A673 (cell line): ENCODE results near the gene EIF4E2. TPM values are rescaled to one million over a fixed set of nuclear protein-coding genes. Genes with fewer than 3 reads are reported as not detected.

ENCODE experiments used
- BruUV-seq: library from RNA; stranded (reverse); fragments of 400-500 nt; replicated peaks from 2 replicates; lab custom pipeline; 2021; lab: Mats Ljungman, UMichigan
- CTCF ChIA-PET: fragments of 300-600 bp; sonication (Branson Sonifier 250); formaldehyde crosslinking; loops from one replicate; lab custom pipeline; 2022; ENCODE audit warnings: antibody characterized with exemption; lab: Charles Lee
- POLR2A ChIA-PET: fragments of 300-600 bp; sonication (Branson Sonifier 250); formaldehyde crosslinking; loops from one replicate; lab custom pipeline; 2022; ENCODE audit warnings: antibody characterized with exemption; ENCODE audit not compliant: low non-redundant PET; lab: Charles Lee
- DNase-seq: peaks from one replicate; pipeline ENCODE4 v3.0.0-alpha.2; 2015; ENCODE audit warnings: low spot score
- H3K27ac ChIP-seq: fragments of 200-600 bp; sonication (generic); 2 replicates; pipeline ENCODE4 v1.5.1; 2016; ENCODE audit warnings: mixed run types, low read depth, mild to moderate bottlenecking, mixed read lengths, antibody characterized with exemption, low read length; ENCODE audit not compliant: poor library complexity, severe bottlenecking
- H3K27me3 ChIP-seq: fragments of 200-600 bp; sonication (generic); replicated peaks from 2 replicates; pipeline ENCODE4 v1.6.1; 2017; ENCODE audit warnings: mixed run types, low read depth, mild to moderate bottlenecking, mixed read lengths, antibody characterized with exemption, low read length; ENCODE audit not compliant: insufficient read depth, poor library complexity
- H3K36me3 ChIP-seq: fragments of 200-600 bp; sonication (generic); 2 replicates; pipeline ENCODE4 v1.6.1; 2016; ENCODE audit warnings: mixed run types, mild to moderate bottlenecking, mixed read lengths, antibody characterized with exemption, low read length; ENCODE audit not compliant: insufficient read depth, poor library complexity, severe bottlenecking
- H3K4me1 ChIP-seq: fragments of 200-600 bp; sonication (generic); 2 replicates; pipeline ENCODE4 v1.6.1; 2017; ENCODE audit warnings: mixed run types, mild to moderate bottlenecking, mixed read lengths, antibody characterized with exemption, low read length; ENCODE audit not compliant: insufficient read depth, poor library complexity, severe bottlenecking
- H3K4me3 ChIP-seq: fragments of 200-600 bp; sonication (generic); 2 replicates; pipeline ENCODE4 v1.5.1; 2016; ENCODE audit warnings: low read depth, mixed run types, mild to moderate bottlenecking, mixed read lengths, low read length; ENCODE audit not compliant: poor library complexity, severe bottlenecking
- H3K9me3 ChIP-seq: fragments of 200-600 bp; sonication (generic); 2 replicates; pipeline ENCODE4 v1.6.1; 2016; ENCODE audit warnings: mixed run types, low read depth, mild to moderate bottlenecking, mixed read lengths, antibody characterized with exemption, low read length; ENCODE audit not compliant: poor library complexity, severe bottlenecking
- CTCF ChIP-seq: fragments of 300-800, 200-600 bp; sonication (generic); conservative IDR thresholded peaks from 2 replicates; pipeline ENCODE4 v1.5.1; 2017; ENCODE audit warnings: low read depth, mild to moderate bottlenecking, antibody characterized with exemption, low read length, moderate library complexity, mixed read lengths
- EZH2 ChIP-seq: fragments of 200-600 bp; sonication (generic); IDR thresholded peaks from 2 replicates; pipeline ENCODE4 v1.6.1; 2017; ENCODE audit warnings: borderline replicate concordance, low read depth, mild to moderate bottlenecking, mixed read lengths, antibody characterized with exemption, low read length; ENCODE audit not compliant: poor library complexity, severe bottlenecking
- intact Hi-C: fragments of 100-400 bp; cut with micrococcal nuclease; formaldehyde crosslinking; loops from one replicate; pipeline ENCODE4 v1.10.0; 2022; ENCODE audit not compliant: unreplicated experiment
- total RNA-seq: library from RNA; stranded (reverse); gene quantifications from 2 replicates; pipeline ENCODE4 v1.2.3, GENCODE V29; 2021

EIF4E2 gene
- total RNA-seq, 1 experiment from 2014 or later: 60.8 TPM

- no peak for DNase-seq
- Histone ChIP-seq H3K4me3 (no peak overlapping the region), H3K27ac (no peak overlapping the region), H3K9me3 (no peaks in the 10 kb centered on the region), H3K4me1 (no peaks in the 10 kb centered on the region), H3K36me3 (no peaks in the 10 kb centered on the region), H3K27me3 (peaks cover 23% of the 10 kb centered on the region)
- intact Hi-C loops: no loop called here
- ChIA-PET POLR2A (no interaction called here), CTCF (interaction anchor here (0.6 kb wide), 1 partner anchor 733 kb away, joined by 3 read pairs; no protein-coding TSS in a partner anchor)
- TF ChIP-seq EZH2: no peak
- TF ChIP-seq CTCF: no peak
- BruUV-seq: no TSS peak
Observed at GRCh38 chr2:232527905-232528470, 22.5 kb upstream of the EIF4E2 start.

GRCh38 chr2:232528746-232529460, 21.6 kb upstream of the EIF4E2 start:
- H3K36me3 ChIP-seq: no peaks in the 10 kb centered on the region
- H3K4me3 ChIP-seq: no peak overlapping the region
- intact Hi-C loops: no loop called here
- POLR2A ChIA-PET: no interaction called here
- H3K27me3 ChIP-seq: peaks cover 14% of the 10 kb centered on the region
- DNase-seq: no peak
- no TSS peak for BruUV-seq
- CTCF ChIA-PET: no interaction called here
- H3K27ac ChIP-seq: no peak overlapping the region
- no peak for TF ChIP-seq CTCF
- TF ChIP-seq EZH2: no peak
- H3K9me3 ChIP-seq: no peaks in the 10 kb centered on the region
- no peaks in the 10 kb centered on the region for H3K4me1 ChIP-seq

GRCh38 chr2:232529806-232530547, 20.5 kb upstream of the EIF4E2 start:
- CTCF ChIA-PET: no interaction called here
- Histone ChIP-seq H3K27me3 (peaks cover 3% of the 10 kb centered on the region), H3K27ac (no peak overlapping the region), H3K9me3 (no peaks in the 10 kb centered on the region), H3K4me3 (no peak overlapping the region), H3K36me3 (no peaks in the 10 kb centered on the region), H3K4me1 (no peaks in the 10 kb centered on the region)
- intact Hi-C loops: no loop called here
- TF ChIP-seq EZH2 (no peak), CTCF (no peak)
- no peak for DNase-seq
- BruUV-seq: no TSS peak
- POLR2A ChIA-PET: no interaction called here
